ENCODE data around the gene KAT2B. TPM values are rescaled to one million over a fixed set of nuclear protein-coding genes. Genes with fewer than 3 reads are reported as not detected.

Gene KAT2B
- total RNA-seq, 1 donor from 2014 or later = 94.3 TPM

GRCh38 chr3:20037255-20037996 is 2.8 kb upstream of the KAT2B start:
- Histone ChIP-seq H3K36me3 (no peaks in the 10 kb centered on the region), H3K4me1 (peaks cover 41% of the 10 kb centered on the region), H3K27ac (replicated peaks) (peak overlapping the region; percentile 99), H3K9me3 (replicated peaks) (no peaks in the 10 kb centered on the region), H3K27me3 (ENCODE audit: low read depth) (no peaks in the 10 kb centered on the region), H3K4me3 (no peak overlapping the region)
- no peak for DNase-seq
- TF ChIP-seq, protein P1, sequence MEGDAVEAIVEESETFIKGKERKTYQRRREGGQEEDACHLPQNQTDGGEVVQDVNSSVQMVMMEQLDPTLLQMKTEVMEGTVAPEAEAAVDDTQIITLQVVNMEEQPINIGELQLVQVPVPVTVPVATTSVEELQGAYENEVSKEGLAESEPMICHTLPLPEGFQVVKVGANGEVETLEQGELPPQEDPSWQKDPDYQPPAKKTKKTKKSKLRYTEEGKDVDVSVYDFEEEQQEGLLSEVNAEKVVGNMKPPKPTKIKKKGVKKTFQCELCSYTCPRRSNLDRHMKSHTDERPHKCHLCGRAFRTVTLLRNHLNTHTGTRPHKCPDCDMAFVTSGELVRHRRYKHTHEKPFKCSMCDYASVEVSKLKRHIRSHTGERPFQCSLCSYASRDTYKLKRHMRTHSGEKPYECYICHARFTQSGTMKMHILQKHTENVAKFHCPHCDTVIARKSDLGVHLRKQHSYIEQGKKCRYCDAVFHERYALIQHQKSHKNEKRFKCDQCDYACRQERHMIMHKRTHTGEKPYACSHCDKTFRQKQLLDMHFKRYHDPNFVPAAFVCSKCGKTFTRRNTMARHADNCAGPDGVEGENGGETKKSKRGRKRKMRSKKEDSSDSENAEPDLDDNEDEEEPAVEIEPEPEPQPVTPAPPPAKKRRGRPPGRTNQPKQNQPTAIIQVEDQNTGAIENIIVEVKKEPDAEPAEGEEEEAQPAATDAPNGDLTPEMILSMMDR (IDR thresholded peaks at IDR 0.05; ENCODE audit: borderline replicate concordance) = no peak
- intact Hi-C loops (cut with micrococcal nuclease) = no loop called here

- intact Hi-C loops (cut with micrococcal nuclease) = no loop called here
- DNase-seq = no peak
- no peaks in the 10 kb centered on the region for H3K27me3 ChIP-seq (ENCODE audit: low read depth)
- H3K27ac ChIP-seq (replicated peaks) = peak overlapping the region; percentile 99
- H3K36me3 ChIP-seq = no peaks in the 10 kb centered on the region
- no peaks in the 10 kb centered on the region for H3K9me3 ChIP-seq (replicated peaks)
- TF ChIP-seq, protein P1 (IDR thresholded peaks at IDR 0.05; ENCODE audit: borderline replicate concordance) = no peak
- peak overlapping the region; percentile 94 for H3K4me3 ChIP-seq
- H3K4me1 ChIP-seq = peaks cover 56% of the 10 kb centered on the region
Measured at GRCh38 chr3:20038699-20039465, 1.4 kb upstream of the KAT2B start.

GRCh38 chr3:20039466-20039764 is 831 bp upstream of the KAT2B start:
- no peaks in the 10 kb centered on the region for H3K27me3 ChIP-seq (ENCODE audit: low read depth)
- TF ChIP-seq, protein P1 (IDR thresholded peaks at IDR 0.05; ENCODE audit: borderline replicate concordance) = no peak
- no peaks in the 10 kb centered on the region for H3K9me3 ChIP-seq (replicated peaks)
- peak overlapping the region; percentile 94 for H3K4me3 ChIP-seq
- no peaks in the 10 kb centered on the region for H3K36me3 ChIP-seq
- H3K4me1 ChIP-seq = peaks cover 61% of the 10 kb centered on the region
- no peak for DNase-seq
- intact Hi-C loops (cut with micrococcal nuclease) = no loop called here
- peak overlapping the region; percentile 99 for H3K27ac ChIP-seq (replicated peaks)

- H3K4me1 ChIP-seq = peaks cover 73% of the 10 kb centered on the region
- intact Hi-C loops (cut with micrococcal nuclease) = no loop called here
- no peaks in the 10 kb centered on the region for H3K27me3 ChIP-seq (ENCODE audit: low read depth)
- no peaks in the 10 kb centered on the region for H3K9me3 ChIP-seq (replicated peaks)
- H3K4me3 ChIP-seq = peak overlapping the region; percentile 94
- peak; percentile 83 for DNase-seq
- no peaks in the 10 kb centered on the region for H3K36me3 ChIP-seq
- peak overlapping the region; percentile 99 for H3K27ac ChIP-seq (replicated peaks)
- TF ChIP-seq, protein P1 (IDR thresholded peaks at IDR 0.05; ENCODE audit: borderline replicate concordance) = no peak
Measured at GRCh38 chr3:20040548-20041196, 426 bp downstream of the KAT2B start.

DNA sequence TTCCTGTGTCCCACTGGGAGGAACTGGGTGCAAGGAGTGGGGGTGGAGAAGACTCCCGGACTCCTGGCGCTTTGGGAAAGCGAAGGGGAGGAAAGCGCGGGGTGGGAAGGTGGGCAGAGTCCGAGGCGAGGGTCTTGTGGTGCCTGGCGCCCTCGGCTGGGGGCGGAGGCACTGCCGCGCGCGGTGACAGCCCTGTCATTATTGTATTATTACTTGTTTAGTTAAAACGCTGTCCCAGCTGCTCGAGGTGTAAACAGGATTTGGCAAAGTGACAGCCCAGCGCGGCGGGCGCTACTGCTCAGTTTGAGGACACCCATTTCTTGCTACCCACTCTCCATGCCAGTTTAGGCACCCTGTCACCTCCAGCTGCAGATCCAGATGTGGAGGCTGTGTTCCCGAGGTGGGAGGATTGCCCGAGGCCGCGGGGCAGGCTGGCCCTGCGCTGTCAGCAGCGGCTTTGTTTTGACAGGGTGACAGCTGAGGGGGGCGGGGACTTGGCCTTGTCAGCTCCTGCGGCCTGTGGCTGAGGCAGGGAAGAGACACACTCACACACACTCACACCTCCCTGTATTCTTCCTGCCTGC is 1.0 kb downstream of the KAT2B start:
- Histone ChIP-seq H3K4me1 (peaks cover 78% of the 10 kb centered on the region), H3K27me3 (ENCODE audit: low read depth) (no peaks in the 10 kb centered on the region), H3K36me3 (no peaks in the 10 kb centered on the region), H3K9me3 (replicated peaks) (no peaks in the 10 kb centered on the region), H3K27ac (replicated peaks) (peak overlapping the region; percentile 99), H3K4me3 (peak overlapping the region; percentile 94)
- intact Hi-C loops (cut with micrococcal nuclease) = no loop called here
- DNase-seq = peak; percentile 94
- TF ChIP-seq, protein P1 (IDR thresholded peaks at IDR 0.05; ENCODE audit: borderline replicate concordance) = no peak
